T1000 (cell line): ENCODE results near the gene APH1B.
"Not testable (repeated sequence)": the region's sequence is repeated elsewhere in the genome, so short reads cannot be mapped to it uniquely, and the experiment has no call there.

ENCODE experiments used
- DNase-seq: peaks from one replicate; lab custom pipeline; 2025; ENCODE audit warnings: mixed read lengths; lab: John Stamatoyannopoulos, UW

Gene APH1B

DNA sequence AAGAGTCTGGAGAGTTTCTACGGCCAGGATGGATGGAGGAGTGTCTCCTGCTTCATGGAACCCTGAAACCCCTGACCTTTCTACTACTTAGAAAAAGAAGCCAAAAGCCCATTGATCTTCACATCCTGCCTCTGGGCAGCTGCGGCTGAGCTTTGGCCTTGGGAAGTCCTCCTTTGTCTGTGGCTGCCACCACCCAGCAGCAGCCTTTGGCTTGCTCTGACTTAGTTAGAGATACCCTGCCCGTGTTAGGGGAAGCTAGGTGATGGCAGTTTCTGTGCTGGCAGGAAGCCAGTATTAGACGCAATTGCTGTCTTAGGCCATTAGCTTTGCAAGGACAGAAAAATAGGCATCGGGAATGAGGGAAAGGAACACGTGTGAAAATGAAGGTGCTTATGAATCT, 18.8 kb downstream of the APH1B start:
- no peak for DNase-seq

DNA sequence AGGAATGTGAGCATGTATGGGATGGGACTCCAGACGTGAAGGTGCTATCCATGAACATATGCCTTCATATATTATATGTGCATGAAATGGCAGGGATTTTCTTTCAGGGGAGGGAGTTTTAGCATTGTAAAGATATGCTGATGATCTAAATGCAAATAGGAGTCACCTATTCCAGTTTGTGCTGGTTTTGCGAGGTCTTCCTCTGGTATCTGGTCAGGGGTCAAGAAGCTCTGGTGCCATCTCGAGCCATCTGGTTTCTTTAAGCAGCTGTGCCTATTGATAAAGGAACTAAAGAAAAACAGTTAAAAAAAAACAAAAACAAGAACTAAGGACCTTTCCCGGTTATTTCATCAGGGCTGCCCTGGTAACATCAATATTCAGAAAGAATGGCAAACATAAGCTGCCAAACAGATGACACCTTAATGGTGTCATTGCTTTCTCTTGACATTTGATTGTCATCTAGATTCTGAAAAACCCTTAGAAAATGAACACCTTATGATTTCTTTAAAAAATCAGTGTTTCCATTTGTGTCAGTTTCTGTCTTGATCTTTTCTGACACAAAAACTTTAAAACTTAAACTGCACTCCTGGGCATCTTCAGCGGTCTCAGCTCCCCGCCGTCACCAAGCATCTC, 22.7 kb downstream of the APH1B start:
- DNase-seq = no peak

GRCh38 chr15:63301088-63301487, 23.7 kb downstream of the APH1B start:
- DNase-seq = no peak

DNA sequence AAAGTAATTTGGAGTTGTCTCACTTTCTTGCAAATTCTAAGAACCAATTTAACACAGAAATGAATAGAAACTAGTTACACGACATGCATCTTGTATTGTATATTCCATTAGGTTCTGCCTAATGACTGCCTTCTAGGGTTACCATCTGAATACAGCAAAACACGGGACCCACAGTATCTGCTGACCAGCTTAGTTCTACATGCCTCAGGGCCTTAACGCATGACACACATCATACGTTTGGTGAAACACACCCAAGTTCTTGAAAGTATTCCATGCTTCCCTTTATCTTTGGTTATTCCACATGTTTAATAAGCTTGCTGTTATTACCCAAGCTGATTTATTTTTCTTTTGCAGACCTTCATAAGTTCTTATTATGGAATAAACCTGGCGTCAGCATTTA, 27.9 kb downstream of the APH1B start:
- no peak for DNase-seq

DNA sequence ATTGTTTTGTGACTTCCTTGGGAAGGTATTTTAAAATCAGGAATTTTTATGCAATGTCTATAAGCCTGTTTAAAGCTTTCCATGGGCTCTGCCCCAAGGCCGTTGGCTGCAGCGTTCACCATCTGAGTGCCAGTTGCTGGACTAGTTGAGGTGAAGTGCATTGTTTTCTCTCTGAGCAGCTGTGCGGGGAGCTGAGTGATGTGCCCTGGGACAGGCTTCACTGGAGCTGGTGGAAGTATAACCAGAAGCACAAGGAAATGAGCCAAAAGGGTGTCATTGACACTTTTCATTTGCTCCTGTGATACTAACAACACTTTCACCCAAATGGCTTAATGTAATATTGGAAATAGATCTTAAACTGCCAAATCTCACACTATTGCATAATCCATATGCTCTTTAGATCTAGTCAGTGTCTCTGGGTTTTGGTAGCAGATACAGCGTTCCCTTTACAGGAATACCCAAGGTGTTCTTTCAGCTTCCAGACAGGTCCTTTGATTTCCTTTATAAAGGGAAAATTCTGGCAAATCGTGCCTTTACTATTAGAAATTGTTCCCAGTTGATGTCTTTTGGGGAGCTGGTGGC, 29.2 kb downstream of the APH1B start:
- DNase-seq = no peak

DNA sequence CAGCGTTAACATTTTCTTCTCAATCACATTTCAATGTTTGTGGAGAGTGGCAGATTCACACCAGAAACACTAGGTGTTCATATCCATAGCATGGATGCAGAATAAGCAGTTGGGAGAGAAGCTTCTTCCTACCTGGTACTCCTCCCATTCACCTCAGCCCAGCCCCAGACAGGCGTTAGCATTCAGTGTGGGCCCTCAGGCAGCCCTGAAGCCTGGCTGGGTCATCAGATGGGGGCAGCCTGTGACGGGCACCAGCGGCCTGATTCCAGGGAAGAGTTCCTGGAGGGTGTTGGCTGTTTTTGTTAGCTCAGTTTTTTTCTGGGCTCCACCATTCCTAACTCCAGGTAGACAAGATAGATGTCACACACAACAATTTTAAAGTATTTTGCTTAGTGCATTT, 31.1 kb downstream of the APH1B start:
- no peak for DNase-seq

DNA sequence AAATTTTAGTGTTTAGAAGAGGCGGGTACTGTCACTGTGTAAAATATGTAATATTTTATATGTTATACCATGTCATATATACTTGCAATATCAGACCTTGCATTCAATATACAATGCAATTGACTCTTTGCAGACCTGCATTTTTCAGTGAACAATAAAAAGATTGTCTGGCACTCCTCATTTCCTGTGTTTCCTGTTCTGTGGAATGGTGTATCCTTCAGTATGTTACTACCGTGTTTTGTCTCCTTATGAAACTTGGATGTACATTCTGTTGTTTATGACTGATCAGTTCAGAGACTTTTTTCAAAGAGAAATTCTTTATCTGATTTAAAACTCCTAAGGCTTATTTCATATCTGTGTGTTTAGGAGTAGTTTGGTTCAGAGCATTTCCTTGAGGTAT, 31.5 kb downstream of the APH1B start:
- DNase-seq = no peak

GRCh38 chr15:63310646-63311045, 33.2 kb downstream of the APH1B start:
- DNase-seq = no peak

DNA sequence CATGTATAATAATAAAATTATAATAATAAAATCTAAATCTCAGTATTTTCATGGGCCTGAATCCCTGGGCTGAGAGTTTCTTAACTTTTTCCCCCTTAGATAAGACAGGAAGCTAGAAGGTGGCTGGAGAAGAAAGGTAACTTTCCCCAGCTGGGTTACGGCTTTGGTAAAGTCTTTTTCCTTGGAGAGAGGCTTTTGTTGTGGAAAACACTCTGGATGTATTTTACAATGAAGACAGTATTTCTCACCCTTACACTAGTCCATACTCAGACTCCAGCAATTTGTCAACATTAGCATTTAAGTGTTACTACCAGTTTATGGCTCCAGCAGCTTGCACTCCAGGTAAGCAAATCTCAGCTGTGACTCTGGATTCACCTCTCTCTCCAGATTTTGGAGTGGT, 34.9 kb downstream of the APH1B start:
- no peak for DNase-seq

DNA sequence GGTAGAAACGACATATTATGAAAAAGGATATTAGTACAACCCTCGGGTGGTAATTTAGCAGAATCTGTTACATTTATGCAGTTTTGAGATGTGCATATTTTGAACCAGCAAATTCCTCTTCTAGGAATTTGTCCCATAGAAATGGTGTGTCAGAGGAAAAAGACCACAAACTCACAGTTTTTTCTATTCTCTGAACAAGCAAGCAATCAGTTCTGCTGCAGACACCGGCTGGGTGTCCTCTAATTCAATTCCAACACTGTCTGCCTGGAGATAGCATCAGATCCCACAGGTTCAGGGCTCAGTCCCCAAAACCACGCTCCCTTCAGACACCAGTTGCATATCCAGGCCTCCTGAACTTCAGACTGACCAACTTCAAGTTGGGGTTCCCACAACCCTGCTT, 36.4 kb downstream of the APH1B start:
- no peak for DNase-seq

GRCh38 chr15:63314409-63314808, 37.0 kb downstream of the APH1B start:
- DNase-seq = no peak

DNA sequence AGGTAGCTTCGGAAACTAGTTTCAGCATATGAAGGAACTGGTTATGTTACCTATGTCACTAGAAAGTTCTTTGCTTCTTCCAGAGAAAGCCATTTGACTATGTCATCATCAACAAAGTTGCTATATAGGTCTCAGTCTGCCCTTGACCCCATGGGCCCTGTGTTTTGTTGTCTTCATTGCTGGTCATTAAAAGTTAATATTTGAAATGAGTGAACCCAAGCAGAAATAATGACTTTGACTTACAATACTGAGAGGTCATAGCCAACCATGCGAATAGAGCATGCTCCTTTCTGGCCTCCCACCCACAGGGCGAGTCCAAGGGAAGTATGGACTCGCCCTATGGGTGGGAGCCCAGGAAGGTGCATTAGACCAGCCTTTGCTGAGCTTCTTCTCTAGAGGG, 40.9 kb downstream of the APH1B start:
- no peak for DNase-seq

DNA sequence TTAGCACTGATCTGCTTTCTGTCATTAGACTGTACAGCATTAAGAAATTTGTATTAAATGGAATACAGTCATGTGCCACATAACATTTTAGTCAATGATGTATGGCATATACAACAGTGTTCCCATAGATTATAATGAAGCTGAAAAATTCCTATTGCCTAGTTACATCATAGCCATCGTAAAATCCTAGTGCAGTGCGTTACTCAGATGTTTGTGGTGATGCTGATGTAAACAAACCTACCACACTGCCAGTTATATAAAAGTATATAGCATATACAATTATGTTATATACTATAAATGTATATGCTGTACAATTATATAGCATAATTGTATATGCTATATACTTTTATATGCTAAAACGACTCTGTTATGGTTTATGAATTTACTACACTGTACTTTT, 41.7 kb downstream of the APH1B start:
- DNase-seq = no peak

DNA sequence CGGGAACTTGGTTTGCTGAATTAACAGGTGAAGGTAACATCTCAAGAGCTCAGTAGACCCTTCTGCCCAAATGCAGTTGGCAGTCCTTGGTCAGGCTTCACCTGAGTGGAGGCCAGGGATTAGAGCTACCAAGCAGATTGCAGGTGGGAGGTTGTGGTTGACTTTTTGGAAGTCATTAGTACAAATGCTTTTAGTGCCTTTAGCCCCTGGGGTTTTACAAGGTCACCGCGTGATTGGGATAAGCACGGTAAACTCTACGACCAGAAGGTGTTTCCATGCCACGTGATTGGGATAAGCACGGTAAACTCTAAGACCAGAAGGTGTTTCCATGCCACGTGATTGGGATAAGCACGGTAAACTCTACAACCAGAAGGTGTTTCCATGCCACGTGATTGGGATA, 43.0 kb downstream of the APH1B start:
- DNase-seq = not testable (repeated sequence)

GRCh38 chr15:63320981-63321380, 43.6 kb downstream of the APH1B start:
- DNase-seq = not testable (repeated sequence)

DNA sequence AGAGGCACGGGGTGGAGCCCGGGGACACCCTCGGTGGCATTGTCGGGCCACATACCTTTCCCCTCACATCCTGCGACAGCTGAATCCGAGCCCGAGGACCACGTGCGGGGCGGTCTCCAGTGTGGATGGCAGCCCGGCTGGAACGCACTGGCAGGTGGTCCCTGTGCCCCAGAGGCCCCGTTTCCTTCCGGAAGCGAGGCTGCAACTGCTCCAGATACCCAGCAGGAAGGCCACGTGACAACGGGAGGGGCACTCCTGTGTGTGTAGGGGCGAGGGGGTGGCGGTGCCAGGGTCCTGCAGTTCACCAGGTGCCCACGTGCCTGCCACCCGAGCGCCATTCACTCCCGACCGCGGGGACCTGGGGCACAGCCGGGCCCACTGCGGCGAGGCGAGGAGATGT, 44.1 kb downstream of the APH1B start:
- no peak for DNase-seq

GRCh38 chr15:63322541-63322940, 45.1 kb downstream of the APH1B start:
- no peak for DNase-seq

GRCh38 chr15:63323798-63324563, 46.6 kb downstream of the APH1B start:
- no peak for DNase-seq

DNA sequence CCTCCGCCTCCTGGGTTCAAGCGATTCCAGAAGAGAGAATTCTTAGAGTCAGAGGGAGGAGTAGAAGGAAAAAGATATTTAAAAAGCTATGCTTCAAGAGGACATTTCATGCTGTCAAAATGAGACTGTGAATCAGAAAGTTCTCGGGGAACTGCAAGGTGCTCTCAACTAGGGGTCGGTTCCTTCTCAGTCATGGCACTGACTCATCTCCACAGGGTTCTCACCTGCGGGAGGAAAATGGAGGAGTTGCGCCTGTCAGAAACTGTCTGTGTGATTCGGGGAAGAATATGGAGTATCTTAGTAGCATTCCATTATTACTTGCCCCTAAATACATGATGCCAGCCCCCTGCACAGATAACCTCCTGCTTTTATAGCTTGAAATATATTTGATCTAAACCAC, 47.4 kb downstream of the APH1B start:
- no peak for DNase-seq

GRCh38 chr15:63327648-63328421, 50.4 kb downstream of the APH1B start:
- DNase-seq = no peak

DNA sequence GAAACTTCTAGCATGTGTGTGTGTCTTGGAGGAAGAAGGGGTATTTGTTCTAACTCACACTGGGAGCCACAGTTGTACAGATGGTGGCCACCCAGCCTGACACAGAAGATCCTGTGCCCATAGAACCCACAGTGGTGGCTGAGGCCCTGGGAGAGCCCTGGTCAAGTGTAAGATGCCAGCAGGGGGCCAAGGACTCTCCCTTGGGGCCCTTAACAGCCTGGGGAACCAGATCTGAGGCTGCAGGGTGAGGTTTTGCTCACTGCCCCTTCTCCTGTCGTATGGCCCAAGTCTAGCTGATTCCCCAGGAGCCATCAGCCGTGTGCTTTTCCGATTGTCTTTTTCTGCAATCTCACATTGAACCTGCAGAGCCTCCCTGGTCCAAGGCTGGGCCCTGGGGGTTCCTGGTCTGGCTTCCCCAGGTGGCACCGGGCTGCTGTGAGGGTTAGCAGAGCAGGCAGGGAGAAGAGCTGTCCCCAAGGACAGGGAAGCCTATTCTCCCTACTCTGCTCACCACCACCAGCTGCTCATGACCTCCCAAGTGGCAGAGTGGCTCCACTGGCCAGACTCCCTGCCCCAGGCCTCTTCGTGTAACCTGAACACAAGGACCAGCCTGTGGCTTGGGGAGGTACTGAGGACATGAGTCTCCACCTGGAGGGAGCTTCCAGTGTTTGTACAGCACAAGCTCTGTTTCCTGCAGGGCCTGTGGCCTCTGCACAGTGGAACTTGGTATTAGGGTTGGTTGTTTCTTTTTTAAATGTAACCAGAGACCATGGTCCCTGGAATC, 52.4 kb downstream of the APH1B start:
- DNase-seq = no peak

DNA sequence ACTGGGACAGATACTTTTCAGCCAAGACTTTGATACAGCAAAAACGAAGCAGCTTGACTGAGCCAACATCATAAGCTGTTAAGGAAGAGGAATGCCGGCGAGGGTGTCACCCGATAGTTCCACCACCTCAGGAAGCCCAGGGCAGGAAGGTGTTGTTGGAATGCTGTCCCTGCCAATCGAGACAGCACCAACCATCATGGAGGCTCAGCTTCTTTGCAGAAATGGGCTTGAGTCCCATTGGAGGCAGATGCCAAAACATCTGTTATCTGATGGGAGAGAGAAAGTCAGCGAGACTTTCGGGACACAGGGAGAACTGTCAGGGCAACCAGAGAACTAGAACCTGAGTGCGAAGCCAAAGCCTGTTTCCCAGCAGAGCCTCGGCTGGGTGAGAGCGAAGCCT, 53.5 kb downstream of the APH1B start:
- DNase-seq = no peak
